Mucosa of descending colon (tissue), 3 donors: ENCODE results near the gene PABPC1L. TPM values are rescaled to one million over a fixed set of nuclear protein-coding genes. Genes with fewer than 3 reads are reported as not detected.

Experiments used
- ATAC-seq: fragments of 200-7000 bp; cut with Tn5 transposase; one replicate; pipeline ENCODE4 v1.9.1; 2020; ENCODE audit warnings: mild to moderate bottlenecking, moderate library complexity
- DNase-seq, 3 donors: peaks; one replicate each; pipeline ENCODE4 v3.0.0-alpha.2; 2020
- H3K36me3 ChIP-seq: fragments of 200-600 bp; one replicate; pipeline ENCODE4 v1.8.0; 2021; ENCODE audit warnings: low read depth, mild to moderate bottlenecking
- H3K4me1 ChIP-seq: fragments of 200-600 bp; one replicate; pipeline ENCODE4 v1.8.0; 2021; ENCODE audit warnings: low read depth, mild to moderate bottlenecking
- H3K4me3 ChIP-seq: fragments of 200-600 bp; one replicate; pipeline ENCODE4 v1.8.0; 2021; ENCODE audit warnings: mild to moderate bottlenecking
- H3K9me3 ChIP-seq: fragments of 200-600 bp; one replicate; pipeline ENCODE4 v1.8.0; 2021; ENCODE audit warnings: mild to moderate bottlenecking
- intact Hi-C, 2 donors: fragments of 100-400 bp; cut with DNase I in 1 of 2; cut with micrococcal nuclease in 1 of 2; formaldehyde crosslinking; loops; one replicate each; pipeline versions ENCODE4 v1.11.0 to v1.11.1; 2022; cut with DNase I, micrococcal nuclease
- total RNA-seq, 3 donors: library from RNA; stranded (reverse); fragmentation: NEBNext Ultra II Directional in 2 of 3; extraction: Animal tissue kit (Norgen Biotek cat#: 25700) in 2 of 3; gene quantifications; one replicate each; pipeline versions ENCODE4 v1.2.1 to v1.2.4, GENCODE V29; 2021 to 2023
- TF ChIP-seq, protein P1 (sequence below): fragments of 200-600 bp; IDR thresholded peaks from one replicate; pipeline ENCODE4 v1.8.0; 2022; ENCODE audit warnings: antibody characterized with exemption, mild to moderate bottlenecking
- donor health status: DM: no; HTN: no; CAD: no; lungs with moderate emphysema.
- donor health status: DM: no; HTN: no; CAD: no.
- donor health status: DM: no; HTN: yes; CAD: no.

Gene PABPC1L
- total RNA-seq, 3 donors from 2014 or later, result 13.3 to 21.6 (median 18.7) TPM

DNA sequence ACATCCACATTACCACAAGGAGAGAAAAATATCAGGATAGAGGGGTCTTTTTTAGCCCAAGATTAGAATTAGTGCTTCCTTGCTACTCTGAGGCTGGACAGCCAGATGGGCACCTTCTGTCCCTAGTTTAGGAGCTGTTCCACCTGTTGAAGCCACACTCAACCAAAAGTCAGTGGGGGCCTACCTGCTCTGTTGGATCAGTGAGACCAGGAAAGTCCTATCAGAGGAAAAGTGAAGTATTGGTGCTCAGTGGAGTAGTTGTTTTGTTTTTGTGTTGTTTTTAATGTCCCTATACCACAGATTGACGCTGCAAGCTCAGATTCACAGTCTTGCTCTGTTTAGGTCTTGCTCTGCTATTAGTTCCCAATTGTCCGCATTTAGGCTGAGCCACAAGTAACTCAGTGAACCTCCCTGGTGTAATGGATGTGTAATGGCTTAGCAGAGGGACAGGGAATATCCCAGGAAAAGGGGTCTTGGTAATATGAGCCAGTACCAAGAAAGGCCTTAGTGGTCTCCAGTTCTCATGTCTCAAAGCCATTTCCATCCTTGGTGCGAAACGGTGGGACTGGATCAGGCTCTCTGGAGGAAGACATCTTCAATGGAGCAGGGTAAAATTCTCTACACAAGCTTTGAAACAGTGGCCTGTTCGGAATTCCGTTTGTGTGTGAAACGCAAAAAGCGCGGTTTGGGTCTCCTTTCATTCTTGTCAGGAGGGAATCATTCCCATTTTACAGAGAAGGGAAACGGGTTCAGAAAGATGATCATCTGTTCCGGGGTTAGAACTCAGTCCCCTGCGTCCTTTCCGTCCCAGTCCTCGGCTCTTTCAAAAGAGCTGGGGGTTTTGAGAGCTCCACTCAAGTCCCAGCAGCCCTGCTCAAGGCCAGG lies 631 bp upstream of the PABPC1L start:
- H3K9me3 ChIP-seq, result no peaks in the 10 kb centered on the region
- no peak overlapping the region for H3K4me3 ChIP-seq
- ATAC-seq, result no peak
- peaks cover 18% of the 10 kb centered on the region for H3K4me1 ChIP-seq
- no peak for DNase-seq
- intact Hi-C loops, result no loop called here
- TF ChIP-seq, protein P1, sequence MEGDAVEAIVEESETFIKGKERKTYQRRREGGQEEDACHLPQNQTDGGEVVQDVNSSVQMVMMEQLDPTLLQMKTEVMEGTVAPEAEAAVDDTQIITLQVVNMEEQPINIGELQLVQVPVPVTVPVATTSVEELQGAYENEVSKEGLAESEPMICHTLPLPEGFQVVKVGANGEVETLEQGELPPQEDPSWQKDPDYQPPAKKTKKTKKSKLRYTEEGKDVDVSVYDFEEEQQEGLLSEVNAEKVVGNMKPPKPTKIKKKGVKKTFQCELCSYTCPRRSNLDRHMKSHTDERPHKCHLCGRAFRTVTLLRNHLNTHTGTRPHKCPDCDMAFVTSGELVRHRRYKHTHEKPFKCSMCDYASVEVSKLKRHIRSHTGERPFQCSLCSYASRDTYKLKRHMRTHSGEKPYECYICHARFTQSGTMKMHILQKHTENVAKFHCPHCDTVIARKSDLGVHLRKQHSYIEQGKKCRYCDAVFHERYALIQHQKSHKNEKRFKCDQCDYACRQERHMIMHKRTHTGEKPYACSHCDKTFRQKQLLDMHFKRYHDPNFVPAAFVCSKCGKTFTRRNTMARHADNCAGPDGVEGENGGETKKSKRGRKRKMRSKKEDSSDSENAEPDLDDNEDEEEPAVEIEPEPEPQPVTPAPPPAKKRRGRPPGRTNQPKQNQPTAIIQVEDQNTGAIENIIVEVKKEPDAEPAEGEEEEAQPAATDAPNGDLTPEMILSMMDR, result no peak
- H3K36me3 ChIP-seq, result peaks cover 12% of the 10 kb centered on the region

DNA sequence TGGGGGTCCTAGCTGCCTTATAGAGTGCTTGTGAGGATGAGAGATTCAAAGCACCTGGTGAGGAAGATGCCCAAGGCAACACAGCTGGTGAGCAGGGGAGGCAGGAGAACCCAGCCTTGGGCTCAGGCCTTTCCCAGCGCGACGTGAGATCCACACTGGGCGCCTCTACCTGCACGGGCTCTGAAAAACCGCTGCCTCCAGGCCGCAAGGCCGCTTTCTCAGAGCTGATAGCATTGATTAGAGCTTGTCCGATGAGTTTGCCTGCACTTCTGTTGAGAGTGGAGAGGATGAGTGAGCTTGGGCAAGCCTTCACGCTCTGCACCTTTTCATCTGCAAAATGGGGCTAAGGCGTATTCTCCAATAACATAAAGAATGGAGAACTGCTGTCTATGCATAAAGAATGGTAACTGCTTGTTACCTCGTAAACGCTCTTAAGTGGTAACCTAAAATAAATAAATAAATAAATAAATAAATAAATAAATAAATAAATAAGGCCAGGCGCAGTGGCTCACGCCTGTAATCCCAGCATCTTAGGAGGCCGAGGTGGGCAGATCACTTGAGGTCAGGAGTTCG lies 916 bp downstream of the PABPC1L start:
- Histone ChIP-seq H3K4me3 (no peak overlapping the region), H3K4me1 (peaks cover 18% of the 10 kb centered on the region), H3K9me3 (no peaks in the 10 kb centered on the region), H3K36me3 (no peaks in the 10 kb centered on the region)
- intact Hi-C loops, result no loop called here
- DNase-seq (no peak), ATAC-seq (no peak)
- TF ChIP-seq, protein P1, result no peak

DNA sequence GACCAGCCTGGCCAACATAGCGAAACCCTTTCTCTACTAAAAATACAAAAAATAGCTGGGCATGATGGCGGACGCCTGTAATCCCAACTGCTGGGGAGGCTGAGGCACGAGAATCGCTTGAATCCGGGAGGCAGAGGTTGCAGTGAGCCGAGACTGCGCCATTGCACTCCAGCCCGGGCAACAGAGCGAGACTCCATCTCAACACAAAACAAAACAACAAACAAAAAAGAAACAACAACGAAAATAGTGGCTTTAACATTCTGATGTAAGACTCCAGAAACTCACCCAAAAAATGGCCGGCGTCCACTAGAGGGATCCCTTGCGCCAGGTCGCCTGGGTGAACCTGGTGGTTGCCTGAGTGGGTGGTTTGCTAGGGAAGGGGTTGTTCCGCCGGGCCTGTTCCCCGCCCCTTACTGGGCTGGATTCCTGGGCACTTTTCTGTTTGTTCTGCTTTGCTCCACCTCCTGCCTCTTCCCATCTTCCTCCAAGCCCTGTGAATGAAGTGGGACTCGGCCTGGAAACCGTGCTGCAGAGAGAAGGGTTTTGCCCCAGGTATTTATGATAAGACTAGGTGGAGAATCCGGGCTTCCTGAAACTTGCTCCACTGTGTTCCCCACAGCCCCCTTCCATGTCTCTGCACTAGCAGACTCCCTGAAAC lies 1.5 kb downstream of the PABPC1L start:
- H3K4me1 ChIP-seq, result peaks cover 18% of the 10 kb centered on the region
- DNase-seq (peak in 2 of 3 donors; percentile 68 to 80), ATAC-seq (peak; percentile 71)
- H3K4me3 ChIP-seq, result no peak overlapping the region
- H3K9me3 ChIP-seq, result no peaks in the 10 kb centered on the region
- no peaks in the 10 kb centered on the region for H3K36me3 ChIP-seq
- intact Hi-C loops, result no loop called here
- TF ChIP-seq, protein P1, result peak; percentile 12

DNA sequence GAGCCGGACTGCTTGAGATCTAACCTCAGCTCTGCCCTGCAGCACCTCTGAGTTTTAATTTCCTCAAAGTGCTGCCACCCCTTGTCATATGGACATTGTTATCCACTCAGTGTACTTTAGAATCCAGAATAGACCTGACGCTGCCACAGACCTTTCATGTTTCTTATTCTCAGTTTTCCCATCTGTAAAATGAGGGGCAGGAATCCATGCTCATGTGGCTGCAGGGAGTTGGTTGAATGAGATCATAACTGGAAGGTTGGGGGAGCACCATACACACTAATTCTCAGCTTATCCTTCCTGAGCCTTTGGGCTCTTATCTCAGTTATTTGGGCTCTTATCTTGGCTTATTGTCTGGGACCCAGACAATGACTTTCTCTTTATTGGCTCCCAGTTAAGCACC lies 2.3 kb downstream of the PABPC1L start:
- ATAC-seq (no peak), DNase-seq (no peak)
- no peak overlapping the region for H3K4me3 ChIP-seq
- TF ChIP-seq, protein P1, result no peak
- intact Hi-C loops, result no loop called here
- no peaks in the 10 kb centered on the region for H3K9me3 ChIP-seq
- H3K36me3 ChIP-seq, result no peaks in the 10 kb centered on the region
- H3K4me1 ChIP-seq, result peaks cover 18% of the 10 kb centered on the region

DNA sequence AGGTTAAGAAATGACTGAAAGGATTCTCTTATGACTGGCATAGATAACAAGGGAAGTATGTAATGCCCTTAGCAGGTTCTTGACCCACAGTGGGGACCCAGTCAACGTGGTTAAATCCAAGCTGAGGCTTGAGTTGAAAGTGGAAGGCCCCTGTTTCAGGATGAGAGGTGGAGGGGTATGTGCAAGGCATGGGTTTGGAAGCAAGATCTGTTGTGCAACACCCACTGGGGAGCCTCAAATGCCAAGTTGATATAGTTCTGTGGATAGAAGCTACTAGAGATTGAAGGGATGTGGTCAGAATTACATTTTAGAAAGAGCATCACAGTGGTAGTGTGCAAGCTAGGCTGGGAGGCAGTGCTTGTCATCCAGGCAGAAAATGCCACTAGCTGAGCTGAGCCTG lies 5.1 kb downstream of the PABPC1L start:
- DNase-seq (no peak), ATAC-seq (no peak)
- Histone ChIP-seq H3K36me3 (no peaks in the 10 kb centered on the region), H3K4me1 (peaks cover 12% of the 10 kb centered on the region), H3K4me3 (no peak overlapping the region), H3K9me3 (no peaks in the 10 kb centered on the region)
- intact Hi-C loops, result no loop called here
- TF ChIP-seq, protein P1, result no peak
